ENCODE results near the gene ZFYVE16.

- TF ChIP-seq CTCF (IDR thresholded peaks at IDR 0.05) (no peak), POLR2A (IDR thresholded peaks at IDR 0.05; ENCODE audit: low read depth) (no peak), EP300 (IDR thresholded peaks at IDR 0.05) (no peak), POLR2AphosphoS5 (IDR thresholded peaks at IDR 0.05) (no peak)
Measured at GRCh38 chr5:80372780-80373179, 35.1 kb upstream of the ZFYVE16 start.
